ENCODE data around the gene EME1.

DNA sequence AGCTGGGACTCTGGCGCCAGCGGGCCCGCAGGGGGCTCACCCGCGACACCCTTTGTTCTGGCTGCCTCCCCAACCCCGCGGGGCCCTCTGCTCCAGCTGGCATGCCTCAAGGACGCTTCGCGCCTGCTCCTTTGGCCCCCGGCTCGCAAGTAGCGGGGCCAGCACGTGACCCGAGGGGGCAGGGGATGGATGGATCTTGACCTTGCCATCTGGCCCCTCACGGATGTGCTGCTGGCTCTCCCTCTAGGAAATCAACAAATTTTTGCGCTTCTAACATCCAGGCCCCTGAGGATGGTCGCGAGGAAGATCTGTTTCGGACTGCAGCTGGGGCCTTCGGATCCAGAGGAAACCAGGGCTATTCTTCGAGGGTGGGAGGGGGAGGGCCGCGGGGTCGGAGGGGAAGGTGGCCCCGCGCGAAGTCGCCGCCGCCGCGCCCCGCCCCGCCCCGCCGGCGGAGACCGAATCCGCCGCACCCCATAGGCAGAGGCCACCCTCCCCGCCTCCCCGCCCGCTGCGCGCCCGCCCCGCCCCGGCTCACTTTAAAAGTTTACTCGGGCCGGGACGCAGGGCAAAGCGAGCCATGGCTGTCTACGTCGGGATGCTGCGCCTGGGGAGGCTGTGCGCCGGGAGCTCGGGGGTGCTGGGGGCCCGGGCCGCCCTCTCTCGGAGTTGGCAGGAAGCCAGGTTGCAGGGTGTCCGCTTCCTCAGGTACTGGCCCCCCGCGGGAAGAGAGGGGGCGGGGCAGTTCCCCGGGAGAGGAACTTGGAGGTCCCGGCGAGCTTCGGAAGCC, 52.8 kb downstream of the EME1 start, which contains the start of gene ACSF2:
- TF ChIP-seq CHD1 (IDR thresholded peaks at IDR 0.05; ENCODE audit: low read depth, low read length) (no peak), ESRRA (IDR thresholded peaks at IDR 0.05; ENCODE audit: low read length) (0 out of 2 replicates have a peak, but pooled peaks have one; percentile 4)

Measured in GM12878 (cell line).